ENCODE data around the gene PLXDC2.

PLXDC2 gene

DNA sequence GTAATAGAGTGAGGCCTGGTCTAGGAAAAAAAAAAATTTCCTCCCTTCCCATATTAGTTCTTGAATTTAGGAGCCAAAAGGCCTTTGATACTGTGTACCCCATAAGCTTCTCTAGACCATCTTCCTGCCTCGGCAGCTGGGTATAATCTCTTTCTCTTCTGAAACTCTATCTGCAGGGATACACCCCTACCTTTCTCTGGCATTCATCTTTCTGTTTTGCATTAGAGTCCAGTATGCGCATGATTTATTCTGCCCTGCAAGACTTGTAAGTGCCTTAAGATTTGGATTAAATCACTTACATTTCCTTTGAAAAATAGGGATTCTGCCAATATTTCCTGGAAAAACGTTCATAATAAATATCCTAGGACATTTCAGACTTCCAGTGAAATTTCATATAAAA is 431.2 kb downstream of the PLXDC2 start:
- DNase-seq (ENCODE audit: low spot score) = no peak
- H3K4me3 ChIP-seq = no peak overlapping the region
- no peak overlapping the region for H3K27ac ChIP-seq
- TF ChIP-seq, protein P1, sequence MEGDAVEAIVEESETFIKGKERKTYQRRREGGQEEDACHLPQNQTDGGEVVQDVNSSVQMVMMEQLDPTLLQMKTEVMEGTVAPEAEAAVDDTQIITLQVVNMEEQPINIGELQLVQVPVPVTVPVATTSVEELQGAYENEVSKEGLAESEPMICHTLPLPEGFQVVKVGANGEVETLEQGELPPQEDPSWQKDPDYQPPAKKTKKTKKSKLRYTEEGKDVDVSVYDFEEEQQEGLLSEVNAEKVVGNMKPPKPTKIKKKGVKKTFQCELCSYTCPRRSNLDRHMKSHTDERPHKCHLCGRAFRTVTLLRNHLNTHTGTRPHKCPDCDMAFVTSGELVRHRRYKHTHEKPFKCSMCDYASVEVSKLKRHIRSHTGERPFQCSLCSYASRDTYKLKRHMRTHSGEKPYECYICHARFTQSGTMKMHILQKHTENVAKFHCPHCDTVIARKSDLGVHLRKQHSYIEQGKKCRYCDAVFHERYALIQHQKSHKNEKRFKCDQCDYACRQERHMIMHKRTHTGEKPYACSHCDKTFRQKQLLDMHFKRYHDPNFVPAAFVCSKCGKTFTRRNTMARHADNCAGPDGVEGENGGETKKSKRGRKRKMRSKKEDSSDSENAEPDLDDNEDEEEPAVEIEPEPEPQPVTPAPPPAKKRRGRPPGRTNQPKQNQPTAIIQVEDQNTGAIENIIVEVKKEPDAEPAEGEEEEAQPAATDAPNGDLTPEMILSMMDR (IDR thresholded peaks at IDR 0.05) = no peak

GRCh38 chr10:20247891-20248708 is 431.9 kb downstream of the PLXDC2 start:
- TF ChIP-seq, protein P1 (IDR thresholded peaks at IDR 0.05) = no peak
- no peak overlapping the region for H3K27ac ChIP-seq
- DNase-seq (ENCODE audit: low spot score) = no peak
- no peak overlapping the region for H3K4me3 ChIP-seq

DNA sequence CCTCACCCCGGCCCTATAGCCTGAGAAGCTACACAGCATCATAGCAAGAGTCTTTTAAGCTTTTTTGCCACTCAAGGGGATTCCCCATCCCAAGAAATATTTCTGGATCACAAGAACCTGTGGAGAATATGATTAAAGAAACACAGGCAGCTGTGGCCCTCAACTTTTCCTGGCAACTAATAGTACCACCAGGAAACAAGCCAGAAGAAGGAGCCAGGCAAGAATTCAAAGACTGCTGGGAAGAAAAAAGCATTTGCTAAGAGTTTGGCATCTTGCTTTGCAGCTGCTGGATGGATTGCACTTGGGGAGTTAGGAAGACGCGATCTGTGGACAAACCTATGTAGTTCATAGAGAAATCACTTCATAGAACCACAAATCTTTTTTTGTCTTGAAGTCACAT is 437.8 kb downstream of the PLXDC2 start:
- DNase-seq (ENCODE audit: low spot score) = no peak
- H3K27ac ChIP-seq = peak overlapping the region in 1 of 2 donors; percentile 61
- TF ChIP-seq, protein P1 (IDR thresholded peaks at IDR 0.05) = no peak
- H3K4me3 ChIP-seq = no peak overlapping the region

- no peak overlapping the region for H3K4me3 ChIP-seq
- no peak overlapping the region for H3K27ac ChIP-seq
- DNase-seq (ENCODE audit: low spot score) = no peak
- TF ChIP-seq, protein P1 (IDR thresholded peaks at IDR 0.05) = no peak
Measured at GRCh38 chr10:20254497-20254896, 438.3 kb downstream of the PLXDC2 start.

- no peak overlapping the region for H3K27ac ChIP-seq
- DNase-seq (ENCODE audit: low spot score) = no peak
- no peak overlapping the region for H3K4me3 ChIP-seq
- TF ChIP-seq, protein P1 (IDR thresholded peaks at IDR 0.05) = no peak
Measured at GRCh38 chr10:20256969-20257368, 440.7 kb downstream of the PLXDC2 start.

DNA sequence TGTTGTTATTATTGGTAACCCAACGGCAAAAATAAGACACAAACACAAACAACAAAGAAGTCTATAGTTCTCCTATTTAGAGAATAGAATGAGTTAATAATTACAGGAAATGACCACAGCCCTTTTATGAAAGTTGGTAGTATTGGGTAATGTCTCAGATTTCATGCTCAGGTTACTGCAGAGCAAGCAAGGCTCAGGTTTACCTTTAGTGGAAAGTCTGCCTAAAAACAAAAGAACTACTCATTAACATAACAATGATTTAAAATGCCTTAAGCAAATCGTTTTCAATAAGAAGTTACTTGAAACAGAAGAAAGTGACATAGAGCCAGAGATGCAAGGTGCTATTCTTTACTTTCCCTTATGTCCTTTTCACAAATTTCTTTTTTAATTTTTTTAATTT is 441.2 kb downstream of the PLXDC2 start:
- DNase-seq (ENCODE audit: low spot score) = no peak
- TF ChIP-seq, protein P1 (IDR thresholded peaks at IDR 0.05) = no peak
- H3K4me3 ChIP-seq = no peak overlapping the region
- H3K27ac ChIP-seq = no peak overlapping the region

DNA sequence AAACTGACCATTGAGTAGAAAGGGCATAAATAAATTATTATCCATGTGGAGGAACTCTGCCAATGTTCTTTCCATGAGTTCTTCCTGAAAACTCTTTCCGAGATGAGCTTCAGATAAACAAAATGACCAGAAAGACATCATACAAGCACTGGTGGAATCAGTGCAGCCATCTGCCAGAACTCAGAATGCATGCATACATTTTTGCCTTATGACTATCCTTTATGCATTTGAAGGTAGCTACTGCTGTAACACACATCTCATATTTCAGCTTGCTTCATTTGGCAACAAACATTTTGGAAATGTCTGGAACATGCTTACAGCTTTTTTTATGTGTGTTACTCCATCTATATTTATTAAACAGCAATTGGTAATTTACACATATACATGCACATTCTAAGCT is 448.9 kb downstream of the PLXDC2 start:
- Histone ChIP-seq H3K4me3 (no peak overlapping the region), H3K27ac (no peak overlapping the region)
- TF ChIP-seq, protein P1 (IDR thresholded peaks at IDR 0.05) = no peak
- DNase-seq (ENCODE audit: low spot score) = no peak
